Measurements from ENCODE around the gene SGMS2.

The SGMS2 gene

GRCh38 chr4:107870916-107871786 lies 46.4 kb downstream of the SGMS2 start:
- ChIA-PET POLR2A (no interaction called here), CTCF (interaction anchor here (1.3 kb wide), 1 partner anchor 8 kb away, joined by 3 read pairs; no protein-coding TSS in a partner anchor)
- TF ChIP-seq CTCF (IDR thresholded peaks at IDR 0.05; ENCODE audit: control extremely low read depth, extremely low read depth, low read depth, missing control alignments) = no peak
- DNase-seq (ENCODE audit: extremely low spot score) = no peak

- ChIA-PET CTCF (interaction anchor here (1.1 kb wide), 2 partner anchors 9 to 10 kb away, joined by 3 read pairs; no protein-coding TSS in a partner anchor), POLR2A (no interaction called here)
- TF ChIP-seq CTCF (IDR thresholded peaks at IDR 0.05; ENCODE audit: control extremely low read depth, extremely low read depth, low read depth, missing control alignments) = no peak
- no peak for DNase-seq (ENCODE audit: extremely low spot score)
Observed at GRCh38 chr4:107874024-107874423, 49.3 kb downstream of the SGMS2 start.

- ChIA-PET CTCF (interaction anchor here (1.0 kb wide), 1 partner anchor 15 kb away, joined by 3 read pairs; no protein-coding TSS in a partner anchor), POLR2A (no interaction called here)
- no peak for DNase-seq (ENCODE audit: extremely low spot score)
- TF ChIP-seq CTCF (IDR thresholded peaks at IDR 0.05; ENCODE audit: control extremely low read depth, extremely low read depth, low read depth, missing control alignments) = no peak
Observed at GRCh38 chr4:107876099-107876498, 51.4 kb downstream of the SGMS2 start.

- POLR2A ChIA-PET = no interaction called here
- no peak for TF ChIP-seq CTCF (IDR thresholded peaks at IDR 0.05; ENCODE audit: control extremely low read depth, extremely low read depth, low read depth, missing control alignments)
- CTCF ChIA-PET = interaction anchor here (1.1 kb wide), 1 partner anchor 12 kb away, joined by 3 read pairs; no protein-coding TSS in a partner anchor
- DNase-seq (ENCODE audit: extremely low spot score) = no peak
Observed at GRCh38 chr4:107877361-107877760, 52.6 kb downstream of the SGMS2 start.

GRCh38 chr4:107885865-107886264 lies 61.1 kb downstream of the SGMS2 start:
- DNase-seq (ENCODE audit: extremely low spot score) = no peak
- ChIA-PET POLR2A (no interaction called here), CTCF (no interaction called here)
- TF ChIP-seq CTCF (IDR thresholded peaks at IDR 0.05; ENCODE audit: control extremely low read depth, extremely low read depth, low read depth, missing control alignments) = no peak

- DNase-seq (ENCODE audit: extremely low spot score) = no peak
- POLR2A ChIA-PET = no interaction called here
- CTCF ChIA-PET = interaction anchor here (1.1 kb wide), 1 partner anchor 15 kb away, joined by 3 read pairs; no protein-coding TSS in a partner anchor
- TF ChIP-seq CTCF (IDR thresholded peaks at IDR 0.05; ENCODE audit: control extremely low read depth, extremely low read depth, low read depth, missing control alignments) = no peak
Observed at GRCh38 chr4:107888237-107888636, 63.5 kb downstream of the SGMS2 start.
